Coronary artery (tissue), 2 donors: ENCODE results near the gene SLC34A3.

Experiments used
- DNase-seq: peaks from one replicate; pipeline ENCODE4 v3.0.0-alpha.2; 2017; ENCODE audit warnings: low spot score
- H3K27ac ChIP-seq, 2 donors: fragments of 200-600 bp; sonication (generic); one replicate each; pipeline ENCODE4 v1.5.1; 2016 to 2019
- H3K4me3 ChIP-seq: fragments of 200-600 bp; sonication (generic); 2 replicates; pipeline ENCODE4 v1.5.1; 2016; ENCODE audit warnings: mild to moderate bottlenecking, moderate library complexity
- CTCF ChIP-seq: fragments of 200-600 bp; sonication (generic); IDR thresholded peaks from one replicate; pipeline ENCODE4 v1.5.1; 2019; ENCODE audit warnings: antibody characterized with exemption

SLC34A3 gene

GRCh38 chr9:137247916-137248175 is 17.1 kb downstream of the SLC34A3 start:
- no peak overlapping the region for H3K27ac ChIP-seq
- TF ChIP-seq CTCF, result no peak
- no peak overlapping the region for H3K4me3 ChIP-seq
- DNase-seq, result no peak

- H3K27ac ChIP-seq, result no peak overlapping the region
- DNase-seq, result no peak
- no peak for TF ChIP-seq CTCF
- H3K4me3 ChIP-seq, result no peak overlapping the region
Observed at GRCh38 chr9:137250329-137251193, 19.9 kb downstream of the SLC34A3 start.

GRCh38 chr9:137251194-137251461 is 20.4 kb downstream of the SLC34A3 start, which contains the start of gene STPG3:
Gene STPG3 (plus strand): TSS chr9:137251286. CDS start chr9:137251287, 1 bp downstream.
- Histone ChIP-seq H3K4me3 (no peak within 1 kb of the TSS), H3K27ac (no peak within 1 kb of the TSS)
- DNase-seq, result no peak
- no peak for TF ChIP-seq CTCF

GRCh38 chr9:137251490-137252268 is 21.0 kb downstream of the SLC34A3 start:
- H3K27ac ChIP-seq, result no peak overlapping the region
- TF ChIP-seq CTCF, result no peak
- H3K4me3 ChIP-seq, result no peak overlapping the region
- DNase-seq, result no peak

GRCh38 chr9:137252555-137253506 is 22.1 kb downstream of the SLC34A3 start:
- no peak for TF ChIP-seq CTCF
- H3K4me3 ChIP-seq, result no peak overlapping the region
- no peak for DNase-seq
- no peak overlapping the region for H3K27ac ChIP-seq

GRCh38 chr9:137253717-137254623 is 23.3 kb downstream of the SLC34A3 start:
- H3K27ac ChIP-seq, result peak overlapping the region in 1 of 2 donors; percentile 81
- no peak for DNase-seq
- TF ChIP-seq CTCF, result no peak
- peak overlapping the region; percentile 93 for H3K4me3 ChIP-seq
